Skeletal muscle cell (primary cell): ENCODE measurements around the gene RUBCN.
"Not testable (repeated sequence)": the region's sequence is repeated elsewhere in the genome, so short reads cannot be mapped to it uniquely, and the experiment has no call there.

Experiments
- DNase-seq: peaks from one replicate; pipeline ENCODE4 v3.0.0-alpha.2; 2010; ENCODE audit warnings: low read depth
- H3K4me3 ChIP-seq: 2 replicates; pipeline ENCODE4 v1.5.1; 2011; ENCODE audit warnings: low read depth, mild to moderate bottlenecking, control low read depth, low read length, moderate library complexity

RUBCN gene

DNA sequence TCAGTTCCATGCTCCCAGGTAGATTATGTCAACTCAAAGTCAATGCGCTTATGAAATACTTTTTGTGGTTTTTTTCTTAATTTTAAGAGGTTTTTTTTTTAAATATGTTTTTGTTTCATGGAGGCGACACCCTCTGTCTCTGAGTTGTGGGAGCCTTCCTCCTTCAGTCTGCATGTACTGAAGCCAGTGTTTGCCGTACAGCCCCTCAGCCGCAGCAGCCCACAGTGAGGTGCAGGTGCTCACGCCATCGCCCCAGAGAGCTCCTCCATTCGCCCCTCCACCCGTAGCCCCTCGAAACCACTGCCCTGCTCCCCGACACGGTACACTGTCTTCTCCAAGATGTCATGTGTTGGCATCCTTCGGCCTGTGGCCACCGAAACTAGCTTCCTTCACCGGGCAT is 107.4 kb downstream of the RUBCN start:
- not testable (repeated sequence) for H3K4me3 ChIP-seq, DNase-seq

DNA sequence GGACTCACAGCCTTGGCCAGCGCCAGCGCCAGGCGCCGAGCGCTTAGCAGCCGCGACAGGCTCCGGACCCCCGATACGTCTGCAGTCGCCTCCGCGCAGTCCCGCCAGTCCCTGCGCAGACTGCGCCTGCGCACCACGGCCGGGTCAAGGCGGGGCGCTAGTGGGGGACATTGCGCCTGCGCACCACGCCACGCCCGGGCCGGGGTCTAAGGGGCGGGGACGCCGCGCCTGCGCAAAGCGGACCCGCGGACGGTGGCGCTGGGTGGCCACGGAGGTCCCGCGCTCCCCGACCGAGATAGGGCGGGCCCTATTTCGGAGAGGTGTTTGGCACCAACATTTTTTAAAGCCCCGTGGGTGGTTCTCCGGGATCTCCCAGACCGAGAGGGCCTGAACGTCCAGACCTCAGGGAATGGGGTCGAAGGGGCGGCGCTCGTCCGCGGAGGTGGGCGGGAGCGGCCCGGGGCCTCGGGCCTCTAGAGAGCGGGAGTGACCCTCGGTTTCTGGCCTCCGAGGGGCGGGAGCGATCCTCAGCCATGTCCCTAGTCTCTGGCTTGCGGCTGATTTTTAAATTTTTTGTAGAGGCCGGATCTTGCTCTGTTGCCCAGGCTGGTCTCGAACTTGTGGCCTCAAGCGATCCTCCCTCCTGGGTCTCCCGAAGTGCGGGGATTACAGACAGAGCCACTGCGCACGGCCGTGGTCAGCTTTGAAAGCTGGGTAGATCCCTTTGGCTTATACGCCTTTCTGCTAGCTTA is 108.8 kb downstream of the RUBCN start:
- peak overlapping the region; percentile 62 for H3K4me3 ChIP-seq
- DNase-seq = peak; percentile 8

DNA sequence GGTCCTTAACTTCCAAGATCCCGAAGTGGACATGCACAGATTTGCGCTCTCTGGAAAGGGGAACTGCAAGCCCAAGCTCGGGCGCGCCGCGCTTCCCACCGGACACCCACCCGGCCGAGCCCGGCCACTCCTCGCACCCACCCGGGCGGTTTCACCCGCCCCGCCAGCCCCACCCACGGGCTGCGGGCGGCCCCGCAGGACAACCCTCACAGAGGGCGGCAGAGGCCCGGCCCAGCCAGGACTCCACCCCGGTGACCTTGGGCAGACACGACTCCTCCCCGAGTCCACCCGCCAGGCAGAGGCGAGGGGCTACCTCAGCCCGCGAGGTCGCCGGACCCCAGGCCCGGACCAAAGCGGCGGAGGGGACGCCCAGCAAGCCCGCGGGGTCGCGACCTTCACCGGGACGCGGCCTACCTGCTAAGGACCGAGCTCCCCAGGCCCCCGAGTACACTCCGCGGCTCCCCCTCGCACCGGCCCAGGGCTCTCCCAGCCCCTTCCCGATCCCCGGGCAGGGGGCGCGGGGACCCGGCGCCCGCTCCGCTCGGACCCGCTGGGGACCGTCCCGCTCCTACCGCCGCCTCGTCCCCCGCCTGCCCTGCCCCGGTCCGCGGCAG is 109.4 kb downstream of the RUBCN start:
- DNase-seq = not testable (repeated sequence)
- H3K4me3 ChIP-seq = peak overlapping the region; percentile 62

DNA sequence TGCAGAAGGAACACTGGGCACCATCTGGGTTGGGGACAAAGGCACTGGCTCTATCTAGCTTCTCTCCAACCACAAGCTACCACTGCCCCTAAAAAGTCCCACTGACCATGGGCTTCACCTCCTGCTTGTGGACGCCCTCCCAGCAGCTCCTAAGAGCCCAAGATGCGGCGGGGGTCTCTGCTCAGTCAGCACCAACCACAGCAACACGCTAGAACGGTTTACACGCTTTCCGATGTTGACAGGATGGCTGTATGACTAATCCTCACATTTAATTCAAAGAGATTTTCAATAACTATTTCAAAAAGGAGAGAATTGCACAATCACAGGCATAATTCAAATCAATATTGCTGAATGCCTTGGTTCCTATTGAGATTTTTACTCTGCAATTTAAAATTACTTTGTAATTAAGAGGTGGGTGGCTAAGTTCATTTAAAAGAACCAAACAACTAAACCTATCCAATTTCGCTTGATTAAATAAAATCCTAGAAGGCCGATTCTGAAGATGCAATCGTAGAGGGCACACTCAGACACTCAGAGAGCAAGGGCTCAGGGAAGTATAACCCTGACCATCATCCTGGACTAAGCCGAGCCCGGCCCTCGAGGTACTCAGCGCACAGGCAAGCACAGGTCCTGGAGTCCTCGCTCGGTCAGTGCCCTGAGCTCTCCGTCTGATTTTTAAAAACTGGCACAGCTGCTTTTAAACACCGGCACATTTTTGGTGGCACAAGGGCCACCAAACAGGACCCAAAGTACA is 110.1 kb downstream of the RUBCN start:
- DNase-seq = not testable (repeated sequence)
- peak overlapping the region; percentile 50 for H3K4me3 ChIP-seq

DNA sequence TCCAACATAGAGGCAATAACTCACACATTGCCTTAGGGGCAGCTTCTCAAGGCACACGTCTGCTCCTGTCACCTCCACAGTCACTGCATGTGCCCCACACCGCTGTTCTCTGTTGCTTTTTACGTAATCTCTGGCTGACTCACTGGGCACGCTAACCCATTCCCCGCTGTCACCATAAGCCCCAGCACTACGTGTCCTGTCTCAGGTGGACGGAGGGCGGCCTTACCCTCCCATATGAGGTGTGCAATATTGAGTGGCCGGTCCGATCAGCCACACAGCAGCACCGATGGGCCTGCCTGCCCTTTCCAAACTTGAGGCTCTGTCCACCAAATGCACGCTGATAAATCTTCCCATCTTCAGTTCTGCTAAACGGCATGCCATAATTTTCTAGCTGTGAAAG is 115.2 kb downstream of the RUBCN start:
- not testable (repeated sequence) for DNase-seq, H3K4me3 ChIP-seq
